H1 (cell line): ENCODE data around the gene HOXA6. TPM values are rescaled to one million over a fixed set of nuclear protein-coding genes. Genes with fewer than 3 reads are reported as not detected.

Experiments used
- CTCF ChIA-PET: fragments of 300-600 bp; sonication (Branson Sonifier 250); formaldehyde crosslinking; loops from one replicate; lab custom pipeline; 2021; ENCODE audit not compliant: partially characterized antibody; lab: Charles Lee
- POLR2A ChIA-PET: fragments of 300-600 bp; sonication (Branson Sonifier 250); formaldehyde crosslinking; loops from one replicate; lab custom pipeline; 2021; ENCODE audit warnings: inconsistent platforms; ENCODE audit not compliant: partially characterized antibody; lab: Charles Lee
- DNase-seq, 2 experiments: peaks; one replicate each; pipeline versions ENCODE4 v3.0.0 to v3.0.0-alpha.2; 2010 to 2022; ENCODE audit warnings: low spot score in 2 of 2, low read depth in 1 of 2, mixed read lengths in 1 of 2
- FAIRE-seq: peaks from 2 replicates; lab custom pipeline; 2011; peaks lifted over from hg19 to GRCh38; lab: Jason Lieb, UNC
- H2AFZ ChIP-seq: 2 replicates; pipeline ENCODE4 v1.8.1; 2012; ENCODE audit warnings: low read length, inconsistent platforms
- H2AK5ac ChIP-seq: 2 replicates; pipeline ENCODE4 v1.6.1; 2013; ENCODE audit warnings: low read depth, low read length
- H2BK120ac ChIP-seq: replicated peaks from 2 replicates; pipeline ENCODE3; 2013; ENCODE audit warnings: low read depth, low read length, inconsistent platforms
- H2BK12ac ChIP-seq: 2 replicates; pipeline ENCODE4 v1.6.1; 2013; ENCODE audit warnings: low read depth, low read length
- H2BK15ac ChIP-seq: 2 replicates; pipeline ENCODE4 v1.6.1; 2013; ENCODE audit warnings: low read length
- H2BK20ac ChIP-seq: 2 replicates; pipeline ENCODE4 v1.6.1; 2013; ENCODE audit warnings: low read length
- H2BK5ac ChIP-seq: 2 replicates; pipeline ENCODE4 v1.6.1; 2013; ENCODE audit warnings: low read depth, low read length
- H3K14ac ChIP-seq: 2 replicates; pipeline ENCODE4 v1.6.1; 2013; ENCODE audit warnings: inconsistent platforms; ENCODE audit not compliant: insufficient read length
- H3K18ac ChIP-seq: 2 replicates; pipeline ENCODE4 v1.6.1; 2013; ENCODE audit warnings: low read length; ENCODE audit errors: extremely low read depth
- H3K23ac ChIP-seq: 2 replicates; pipeline ENCODE4 v1.6.1; 2013; ENCODE audit warnings: inconsistent platforms; ENCODE audit not compliant: insufficient read length
- H3K23me2 ChIP-seq: 2 replicates; pipeline ENCODE4 v1.6.1; 2013; ENCODE audit warnings: low read depth, low read length
- H3K27ac ChIP-seq: 2 replicates; pipeline ENCODE4 v1.6.1; 2011; ENCODE audit warnings: low read depth, low read length, inconsistent platforms
- H3K27me3 ChIP-seq, 4 experiments: replicated peaks in 1 of 4; 1 replicate in 1 of 4; 2 replicates in 3 of 4; pipeline versions ENCODE4 v1.6.1 to v1.8.1; 2011 to 2013; ENCODE audit warnings: low read length in 3 of 4, mild to moderate bottlenecking in 3 of 4, inconsistent platforms in 2 of 4, mixed read lengths in 2 of 4, moderate library complexity in 1 of 4; ENCODE audit not compliant: control insufficient read depth in 3 of 4, insufficient read depth in 3 of 4; ENCODE audit errors: extremely low read depth in 1 of 4
- H3K36me3 ChIP-seq, 4 experiments: 2 replicates each; pipeline versions ENCODE4 v1.6.1 to v1.8.1; 2011 to 2013; ENCODE audit warnings: mild to moderate bottlenecking in 4 of 4, low read length in 3 of 4, moderate library complexity in 2 of 4, control low read depth in 1 of 4, inconsistent platforms in 1 of 4; ENCODE audit not compliant: insufficient read depth in 4 of 4, control insufficient read depth in 2 of 4
- H3K4ac ChIP-seq: replicated peaks from 2 replicates; pipeline ENCODE3; 2013; ENCODE audit warnings: low read length, low read depth, mixed read lengths, inconsistent platforms; ENCODE audit not compliant: insufficient read length
- H3K4me1 ChIP-seq, 4 experiments: replicated peaks in 1 of 4; 1 replicate in 1 of 4; 2 replicates in 3 of 4; pipeline versions ENCODE4 v1.6.1 to v1.8.1; 2011 to 2013; ENCODE audit warnings: low read length in 3 of 4, inconsistent platforms in 2 of 4, mixed read lengths in 1 of 4; ENCODE audit not compliant: insufficient read depth in 4 of 4, control insufficient read depth in 3 of 4
- H3K4me2 ChIP-seq, 2 experiments: 2 replicates each; pipeline versions ENCODE4 v1.6.1 to v1.8.1; 2011 to 2013; ENCODE audit warnings: low read depth in 2 of 2, low read length in 2 of 2, control low read depth in 1 of 2, inconsistent platforms in 1 of 2, mild to moderate bottlenecking in 1 of 2; ENCODE audit not compliant: insufficient read depth in 1 of 2
- H3K4me3 ChIP-seq, 4 experiments: fragments of 200-600, 300-600 bp in 1 of 4; sonication (generic), shearing (Covaris generic), sonication (Bioruptor Twin) in 1 of 4; 2 replicates each; pipeline versions ENCODE4 v1.5.1 to v1.8.1; 2011 to 2016; ENCODE audit warnings: low read length in 4 of 4, low read depth in 3 of 4, control low read depth in 2 of 4, inconsistent platforms in 2 of 4, mild to moderate bottlenecking in 2 of 4, mixed read lengths in 1 of 4, moderate library complexity in 1 of 4; ENCODE audit not compliant: insufficient read depth in 2 of 4; ENCODE audit errors: extremely low read depth in 1 of 4
- H3K56ac ChIP-seq: replicated peaks from 2 replicates; pipeline ENCODE3; 2013; ENCODE audit warnings: low read depth, mild to moderate bottlenecking, mixed read lengths, low read length, inconsistent platforms; ENCODE audit not compliant: insufficient read length
- H3K79me1 ChIP-seq: 2 replicates; pipeline ENCODE4 v1.6.1; 2013; ENCODE audit warnings: low read depth, low read length, control low read depth
- H3K79me2 ChIP-seq, 2 experiments: 2 replicates each; pipeline versions ENCODE4 v1.6.1 to v1.8.1; 2012 to 2013; ENCODE audit warnings: low read length in 2 of 2, mild to moderate bottlenecking in 2 of 2, inconsistent platforms in 1 of 2; ENCODE audit not compliant: insufficient read depth in 2 of 2, control insufficient read depth in 1 of 2
- H3K9ac ChIP-seq, 4 experiments: replicated peaks in 1 of 4; 1 replicate in 1 of 4; 2 replicates in 3 of 4; pipeline versions ENCODE4 v1.6.1 to v1.8.1; 2011 to 2013; ENCODE audit warnings: low read depth in 3 of 4, low read length in 3 of 4, control low read depth in 2 of 4, mild to moderate bottlenecking in 2 of 4, moderate library complexity in 2 of 4, inconsistent platforms in 1 of 4; ENCODE audit errors: extremely low read depth in 1 of 4
- H3K9me3 ChIP-seq, 2 experiments: 2 replicates each; pipeline versions ENCODE4 v1.6.1 to v1.8.1; 2012 to 2013; ENCODE audit warnings: mild to moderate bottlenecking in 2 of 2, moderate library complexity in 2 of 2, control low read depth in 1 of 2, inconsistent platforms in 1 of 2, low read depth in 1 of 2, low read length in 1 of 2, mixed read lengths in 1 of 2; ENCODE audit not compliant: insufficient read depth in 2 of 2
- H4K20me1 ChIP-seq, 2 experiments: replicated peaks in 1 of 2; 2 replicates each; pipeline versions ENCODE3 to v1.8.1; 2011 to 2013; ENCODE audit warnings: inconsistent platforms in 2 of 2, low read length in 2 of 2, mild to moderate bottlenecking in 1 of 2; ENCODE audit not compliant: insufficient read depth in 2 of 2, control insufficient read depth in 1 of 2
- H4K5ac ChIP-seq: 2 replicates; pipeline ENCODE4 v1.6.1; 2013; ENCODE audit warnings: low read length, low read depth, mixed read lengths, inconsistent platforms; ENCODE audit not compliant: insufficient read length
- H4K8ac ChIP-seq: 2 replicates; pipeline ENCODE4 v1.8.0; 2013; ENCODE audit warnings: mild to moderate bottlenecking, moderate library complexity, low read length, inconsistent platforms; ENCODE audit not compliant: insufficient read depth; ENCODE audit errors: extremely low read depth
- H4K91ac ChIP-seq: replicated peaks from 2 replicates; pipeline ENCODE3; 2013; ENCODE audit warnings: low read length, mixed read lengths, inconsistent platforms; ENCODE audit not compliant: insufficient read length
- CBX5 ChIP-seq: fragments of 300-800, 300-1000 bp; sonication (generic); IDR thresholded peaks from 2 replicates; pipeline ENCODE4 v1.7.1; 2016; ENCODE audit warnings: antibody characterized with exemption, low read length, low read depth
- CBX8 ChIP-seq: fragments of 300-800, 300-1000 bp; sonication (generic); IDR thresholded peaks from 2 replicates; pipeline ENCODE4 v1.7.1; 2016; ENCODE audit warnings: low read depth, low read length, borderline replicate concordance
- KDM1A ChIP-seq: fragments of 200-600, 300-600 bp; sonication (generic); IDR thresholded peaks from 2 replicates; pipeline ENCODE4 v1.7.1; 2016; ENCODE audit warnings: mild to moderate bottlenecking, low read length, borderline replicate concordance
- PHF8 ChIP-seq: fragments of 200-600 bp; sonication (generic); conservative IDR thresholded peaks from 2 replicates; pipeline ENCODE4 v1.7.1; 2012; ENCODE audit warnings: low read depth, mild to moderate bottlenecking, inconsistent platforms, low read length, moderate library complexity
- SIN3A ChIP-seq, 2 experiments: IDR thresholded peaks in 1 of 2; conservative IDR thresholded peaks in 1 of 2; 2 replicates each; pipeline ENCODE4 v1.6.1; 2011 to 2012; ENCODE audit warnings: low read length in 2 of 2, improper control_type of control experiment in 1 of 2, low read depth in 1 of 2, mild to moderate bottlenecking in 1 of 2
- SP1 ChIP-seq: IDR thresholded peaks from 2 replicates; pipeline ENCODE4 v1.6.1; 2011; ENCODE audit warnings: low read depth, low read length
- TAF7 ChIP-seq: optimal IDR thresholded peaks from 2 replicates; pipeline ENCODE3; 2011; ENCODE audit warnings: low read depth, mild to moderate bottlenecking, inconsistent platforms, low read length, moderate library complexity, borderline replicate concordance
- TCF12 ChIP-seq: IDR thresholded peaks from 2 replicates; pipeline ENCODE4 v1.6.1; 2011; ENCODE audit warnings: low read depth, mild to moderate bottlenecking, low read length
- WGBS, 2 experiments: shearing (Covaris generic) in 1 of 2; methylation state at CpG; one replicate each; pipeline versions ENCODE4 v1.1.6 to v1.1.7; 2013 to 2015; ENCODE audit warnings: low lambda C conversion rate in 2 of 2, mixed read lengths in 2 of 2, inconsistent platforms in 1 of 2, low coverage in 1 of 2, missing lambda C conversion rate in 1 of 2; ENCODE audit not compliant: insufficient replicate concordance in 2 of 2, insufficient coverage in 1 of 2, insufficient read length in 1 of 2; ENCODE audit errors: extremely low coverage in 1 of 2, missing lambda C conversion rate in 1 of 2; 5-methylcytosine and 5-hydroxymethylcytosine counted together
- polyA plus RNA-seq, 7 experiments: library from polyadenylated mRNA; depleted of rRNA in 3 of 7; stranded (reverse) in 5 of 7; unstranded in 2 of 7; fragments of >200 nt in 5 of 7; fragments of 200-250 nt in 2 of 7; gene quantifications; 1 replicate in 5 of 7; 2 replicates in 1 of 7; 4 replicates in 1 of 7; pipeline versions ENCODE4 v1.2.1 to v1.2.3, GENCODE V29; 2011 to 2013; ENCODE audit warnings: missing spikeins in 2 of 7, mixed read lengths in 2 of 7
- total RNA-seq: library from RNA; stranded (reverse); fragmentation: NEBNext Ultra II Directional; extraction: Animal tissue kit (Norgen Biotek cat#: 25700); gene quantifications from 2 replicates; pipeline ENCODE4 v1.2.1, GENCODE V29; 2021
- TF ChIP-seq, protein P1 (sequence below): IDR thresholded peaks from 2 replicates; pipeline ENCODE4 v1.6.1; 2012; ENCODE audit warnings: low read length, inconsistent platforms

The HOXA6 gene
- total and polyA plus RNA-seq, 2 of the 8 experiments (the other 6 are each of a cell fraction or from before 2014, with no cell fraction given) = not detected

DNA sequence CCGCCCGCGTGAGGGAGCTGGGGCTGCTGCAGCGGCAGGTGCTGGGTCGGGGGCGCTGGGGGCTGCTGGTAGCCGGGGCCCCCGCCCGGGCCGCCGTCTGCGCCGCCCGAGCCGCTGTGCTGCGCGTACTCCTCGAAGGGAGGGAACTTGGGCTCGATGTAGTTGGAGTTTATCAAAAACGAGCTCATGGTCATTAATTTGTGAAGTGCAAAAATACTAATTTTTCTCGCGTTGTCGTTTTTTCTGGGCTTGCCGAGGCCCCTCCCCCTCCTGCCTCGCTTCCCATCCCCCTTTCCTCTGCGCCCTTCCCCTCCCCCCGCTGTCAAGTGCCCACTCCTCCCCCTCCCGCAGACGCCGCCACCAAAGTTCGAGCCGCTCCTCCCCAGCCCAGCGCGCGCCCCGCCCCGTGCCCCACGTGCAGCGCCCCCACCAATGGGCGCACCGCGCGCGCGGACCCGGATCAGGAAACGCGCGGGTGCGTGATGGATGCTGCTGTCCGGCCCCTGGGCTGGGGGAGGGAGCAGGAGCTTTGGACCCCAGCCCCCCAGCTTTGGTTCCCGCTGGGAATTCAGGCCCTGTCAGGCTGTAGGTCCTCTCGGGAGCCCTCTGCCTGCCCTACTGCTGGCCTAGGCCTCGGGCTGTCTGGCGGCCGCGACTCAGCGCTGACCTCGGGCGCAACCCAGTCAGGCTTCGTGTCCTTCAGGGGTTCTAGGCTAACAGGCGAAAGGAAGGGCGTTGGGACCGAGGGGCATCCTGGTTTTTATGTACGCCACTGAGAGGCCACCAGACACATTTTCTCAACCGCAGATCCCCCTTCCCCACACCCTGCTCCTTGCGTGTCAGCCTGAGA, 16.8 kb downstream of the HOXA6 start, which contains the start of gene HOXA4:
TSS of gene HOXA4 (minus strand) at position 218 of the 850 bp plus-strand sequence. CDS start at position 194, 24 bp downstream.
- CTCF ChIA-PET = interaction anchor here (0.8 to 2.7 kb wide), 11 partner anchors 11 to 444 kb away, joined by 3 to 13 read pairs (median 3); partner anchors contain the start of genes HOXA3, HOXA5 and HOXA9
- no peak for FAIRE-seq
- TF ChIP-seq TCF12 (no peak), CBX5 (no peak), SP1 (no peak; the same call in 1 of the 2 replicates), SIN3A (conservative IDR thresholded peaks at IDR 0.05 in 1 of 2, IDR thresholded peaks at IDR 0.05 in 1 of 2; ENCODE audit: low read depth in 1 of 2, low read length in 2 of 2) (no peak), CBX8 (no peak), TAF7 (no peak), PHF8 (0 out of 2 replicates have a peak, but pooled peaks have one; percentile 22), KDM1A (peak; percentile 72; the same call in 1 of the 2 replicates)
- TF ChIP-seq, protein P1, sequence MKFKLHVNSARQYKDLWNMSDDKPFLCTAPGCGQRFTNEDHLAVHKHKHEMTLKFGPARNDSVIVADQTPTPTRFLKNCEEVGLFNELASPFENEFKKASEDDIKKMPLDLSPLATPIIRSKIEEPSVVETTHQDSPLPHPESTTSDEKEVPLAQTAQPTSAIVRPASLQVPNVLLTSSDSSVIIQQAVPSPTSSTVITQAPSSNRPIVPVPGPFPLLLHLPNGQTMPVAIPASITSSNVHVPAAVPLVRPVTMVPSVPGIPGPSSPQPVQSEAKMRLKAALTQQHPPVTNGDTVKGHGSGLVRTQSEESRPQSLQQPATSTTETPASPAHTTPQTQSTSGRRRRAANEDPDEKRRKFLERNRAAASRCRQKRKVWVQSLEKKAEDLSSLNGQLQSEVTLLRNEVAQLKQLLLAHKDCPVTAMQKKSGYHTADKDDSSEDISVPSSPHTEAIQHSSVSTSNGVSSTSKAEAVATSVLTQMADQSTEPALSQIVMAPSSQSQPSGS = no peak

More for the DNA sequence above, 16.8 kb downstream of the HOXA6 start, which contains the start of gene HOXA4:
- H3K4me1 ChIP-seq = peaks cover 0 to 4% (median 2%) of the 10 kb centered on the region in 4 experiments; a peak in 4 of 7 replicates
- H2AK5ac ChIP-seq = no peak within 1 kb of the TSS
- H3K4me3 ChIP-seq = peak within 1 kb of the TSS; percentile 19 to 60 (median 36); a peak in 7 of 8 replicates
- H3K36me3 ChIP-seq = peaks cover 0 to 16% (median 0%) of the 10 kb centered on the region in 4 experiments; a peak in 2 of 8 replicates
- peaks cover 11 to 28% of the 10 kb centered on the region in 2 experiments for H4K20me1 ChIP-seq
- no peaks in the 10 kb centered on the region for H3K79me2 ChIP-seq
- H2AFZ ChIP-seq = no peak within 1 kb of the TSS
- H3K56ac ChIP-seq = no peak within 1 kb of the TSS
- no peak within 1 kb of the TSS for H4K91ac ChIP-seq
- no peak within 1 kb of the TSS for H3K4ac ChIP-seq
- no peak within 1 kb of the TSS for H2BK120ac ChIP-seq
- no peak within 1 kb of the TSS for H3K14ac ChIP-seq
- no peak within 1 kb of the TSS for H3K27ac ChIP-seq
- peaks cover 97 to 100% (median 100%) of the 10 kb centered on the region in 4 experiments for H3K27me3 ChIP-seq
- peak within 1 kb of the TSS; percentile 56 to 63 for H3K4me2 ChIP-seq
- H2BK5ac ChIP-seq = no peak within 1 kb of the TSS
- POLR2A ChIA-PET = no interaction called here
- peak in 1 of 2 experiments; percentile 91 for DNase-seq
- no peak within 1 kb of the TSS for H3K9ac ChIP-seq
- no peak within 1 kb of the TSS for H2BK12ac ChIP-seq
- no peak within 1 kb of the TSS for H4K8ac ChIP-seq
- no peaks in the 10 kb centered on the region for H3K79me1 ChIP-seq
- H3K9me3 ChIP-seq = peaks cover 0 to 4% of the 10 kb centered on the region in 2 experiments; a peak in 1 of 4 replicates
- no peak within 1 kb of the TSS for H4K5ac ChIP-seq
- no peak within 1 kb of the TSS for H2BK15ac ChIP-seq
- no peak within 1 kb of the TSS for H2BK20ac ChIP-seq
- H3K23me2 ChIP-seq = peaks cover 4% of the 10 kb centered on the region; the same call in 1 of the 2 replicates
- WGBS, 2 experiments = 4% methylated on average over 19 of the region's 67 CpGs; no CpG with 5 or more reads in 1 of the 2 experiments
- H3K23ac ChIP-seq = no peak within 1 kb of the TSS
- H3K18ac ChIP-seq = no peak within 1 kb of the TSS
